Measurements from ENCODE around the gene FKTN.
"Not testable (repeated sequence)": the region's sequence is repeated elsewhere in the genome, so short reads cannot be mapped to it uniquely, and the experiment has no call there.

Gene FKTN

DNA sequence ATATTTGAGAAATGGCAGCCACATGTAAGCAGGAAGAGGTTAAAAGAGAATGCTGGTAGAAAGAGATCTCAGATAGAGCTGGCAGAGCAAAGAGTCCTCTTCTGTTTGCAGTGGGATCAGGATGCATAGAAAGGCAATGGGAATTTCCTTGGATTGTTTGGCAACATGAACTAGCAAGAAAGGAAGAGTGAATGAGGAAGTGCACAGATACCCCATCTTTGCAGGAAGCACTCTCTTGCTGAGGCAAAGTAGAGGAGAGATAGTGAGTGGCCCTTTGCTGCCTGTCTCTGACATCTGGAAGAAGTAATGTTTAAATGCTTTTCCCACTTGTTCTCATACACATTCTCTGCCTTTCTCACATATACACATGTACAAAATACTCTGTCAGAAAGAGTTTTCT is 14.5 kb downstream of the FKTN start:
- no peak for DNase-seq
- TF ChIP-seq POLR2A (IDR thresholded peaks at IDR 0.05; ENCODE audit: low read length) (no peak), GATA1 (IDR thresholded peaks at IDR 0.05; ENCODE audit: low read depth, low read length) (no peak)

DNA sequence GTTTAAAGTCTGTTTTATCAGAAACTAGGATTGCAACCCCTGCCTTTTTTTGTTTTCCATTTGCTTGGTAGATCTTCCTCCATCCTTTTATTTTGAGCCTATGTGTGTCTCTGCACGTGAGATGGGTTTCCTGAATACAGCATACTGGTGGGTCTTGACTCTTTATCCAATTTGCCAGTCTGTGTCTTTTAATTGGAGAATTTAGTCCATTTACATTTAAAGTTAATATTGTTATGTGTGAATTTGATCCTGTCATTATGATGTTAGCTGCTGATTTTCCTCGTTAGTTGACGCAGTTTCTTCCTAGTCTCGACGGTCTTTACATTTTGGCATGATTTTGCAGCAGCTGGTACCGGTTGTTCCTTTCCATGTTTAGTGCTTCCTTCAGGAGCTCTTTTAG is 22.0 kb downstream of the FKTN start:
- not testable (repeated sequence) for DNase-seq

DNA sequence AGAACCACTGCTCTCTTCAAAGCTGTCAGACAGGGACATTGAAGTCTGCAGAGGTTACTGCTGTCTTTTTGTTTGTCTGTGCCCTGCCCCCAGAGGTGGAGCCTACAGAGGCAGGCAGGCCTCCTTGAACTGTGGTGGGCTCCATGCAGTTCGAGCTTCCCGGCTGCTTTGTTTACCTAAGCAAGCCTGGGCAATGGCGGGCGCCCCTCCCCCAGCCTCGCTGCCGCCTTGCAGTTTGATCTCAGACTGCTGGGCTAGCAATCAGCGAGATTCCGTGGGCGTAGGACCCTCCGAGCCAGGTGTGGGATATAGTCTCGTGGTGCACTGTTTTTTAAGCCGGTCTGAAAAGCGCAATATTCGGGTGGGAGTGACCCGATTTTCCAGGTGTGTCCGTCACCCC is 23.6 kb downstream of the FKTN start:
- not testable (repeated sequence) for DNase-seq

GRCh38 chr9:105593145-105593544 is 35.2 kb downstream of the FKTN start:
- no peak for DNase-seq
- TF ChIP-seq POLR2A (IDR thresholded peaks at IDR 0.05; ENCODE audit: low read length) (no peak), GATA1 (IDR thresholded peaks at IDR 0.05; ENCODE audit: low read depth, low read length) (no peak)

GRCh38 chr9:105608721-105609598 is 51.0 kb downstream of the FKTN start:
- peak; percentile 63 to 77 for DNase-seq
- TF ChIP-seq GATA1 (IDR thresholded peaks at IDR 0.05; ENCODE audit: low read depth, low read length) (no peak), POLR2A (IDR thresholded peaks at IDR 0.05; ENCODE audit: low read length) (no peak)

DNA sequence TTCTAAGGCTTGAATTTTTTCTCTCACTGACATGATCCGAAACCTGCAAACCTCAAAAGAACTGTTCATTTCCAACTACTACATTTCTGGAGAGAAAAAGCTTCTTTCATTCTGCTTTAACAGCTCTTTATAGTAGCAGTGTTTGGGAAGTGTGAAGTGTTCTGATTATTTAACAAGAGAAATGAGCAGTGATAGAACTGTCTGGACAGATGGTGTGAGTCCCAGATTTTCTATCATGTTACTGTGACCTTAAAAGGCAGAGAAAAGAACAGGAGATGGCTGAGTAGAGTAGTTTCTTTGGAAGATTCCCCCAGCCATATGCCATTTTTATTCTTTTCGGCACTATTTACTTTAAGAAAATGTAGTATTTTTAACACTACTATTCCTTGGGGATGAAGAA is 63.1 kb downstream of the FKTN start:
- TF ChIP-seq GATA1 (IDR thresholded peaks at IDR 0.05; ENCODE audit: low read depth, low read length) (no peak), POLR2A (IDR thresholded peaks at IDR 0.05; ENCODE audit: low read length) (no peak)
- DNase-seq = no peak

GRCh38 chr9:105625088-105625487 is 67.2 kb downstream of the FKTN start:
- TF ChIP-seq GATA1 (IDR thresholded peaks at IDR 0.05; ENCODE audit: low read depth, low read length) (no peak), POLR2A (IDR thresholded peaks at IDR 0.05; ENCODE audit: low read length) (no peak)
- no peak for DNase-seq

- TF ChIP-seq POLR2A (IDR thresholded peaks at IDR 0.05; ENCODE audit: low read length) (no peak), GATA1 (IDR thresholded peaks at IDR 0.05; ENCODE audit: low read depth, low read length) (no peak)
These were observed 74.9 kb downstream of the FKTN start for GRCh38 chr9:105632807-105633206.

DNA sequence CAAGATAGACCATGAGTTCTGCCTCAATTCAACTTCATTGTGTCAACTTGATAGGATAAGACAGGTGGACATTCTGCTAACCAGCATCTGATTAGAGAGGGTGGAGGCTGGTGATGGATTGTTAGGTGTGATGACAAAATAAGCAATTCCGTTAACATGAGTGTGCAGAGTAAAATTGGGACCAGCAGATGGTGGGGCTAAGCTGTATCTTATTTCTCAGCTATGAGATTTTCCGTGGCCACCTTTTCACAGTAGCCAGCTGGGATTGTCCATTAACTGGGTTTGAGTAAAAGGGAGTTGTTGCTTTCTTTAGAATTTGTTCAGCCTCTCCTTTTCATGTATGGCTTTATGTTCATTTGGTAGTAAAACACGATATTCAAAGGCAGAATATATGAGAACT is 75.5 kb downstream of the FKTN start:
- TF ChIP-seq GATA1 (IDR thresholded peaks at IDR 0.05; ENCODE audit: low read depth, low read length) (no peak), POLR2A (IDR thresholded peaks at IDR 0.05; ENCODE audit: low read length) (no peak)
- DNase-seq = no peak

More at GRCh38 chr9:105632807-105633206, 74.9 kb downstream of the FKTN start:
- DNase-seq = no peak

DNA sequence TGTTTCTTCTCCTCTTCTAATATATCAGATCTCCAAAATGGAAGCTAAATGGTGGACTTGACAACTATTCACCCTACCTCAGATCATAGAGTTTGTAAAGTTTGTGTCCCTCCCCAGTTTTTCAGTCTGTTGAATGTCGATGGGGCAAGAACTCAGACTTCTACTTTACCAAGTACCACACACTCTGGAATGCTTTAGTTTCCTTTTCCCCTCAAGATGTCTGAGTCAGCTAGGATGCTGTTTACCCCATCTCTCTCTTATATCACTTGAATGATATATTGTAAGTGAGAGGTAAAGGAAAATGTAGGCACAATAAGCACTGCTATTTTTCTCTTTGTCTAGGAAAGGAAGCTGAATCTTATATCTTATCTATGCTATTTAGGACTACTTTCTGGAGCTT is 78.4 kb downstream of the FKTN start:
- DNase-seq = no peak
- TF ChIP-seq POLR2A (IDR thresholded peaks at IDR 0.05; ENCODE audit: low read length) (no peak), GATA1 (IDR thresholded peaks at IDR 0.05; ENCODE audit: low read depth, low read length) (no peak)

DNA sequence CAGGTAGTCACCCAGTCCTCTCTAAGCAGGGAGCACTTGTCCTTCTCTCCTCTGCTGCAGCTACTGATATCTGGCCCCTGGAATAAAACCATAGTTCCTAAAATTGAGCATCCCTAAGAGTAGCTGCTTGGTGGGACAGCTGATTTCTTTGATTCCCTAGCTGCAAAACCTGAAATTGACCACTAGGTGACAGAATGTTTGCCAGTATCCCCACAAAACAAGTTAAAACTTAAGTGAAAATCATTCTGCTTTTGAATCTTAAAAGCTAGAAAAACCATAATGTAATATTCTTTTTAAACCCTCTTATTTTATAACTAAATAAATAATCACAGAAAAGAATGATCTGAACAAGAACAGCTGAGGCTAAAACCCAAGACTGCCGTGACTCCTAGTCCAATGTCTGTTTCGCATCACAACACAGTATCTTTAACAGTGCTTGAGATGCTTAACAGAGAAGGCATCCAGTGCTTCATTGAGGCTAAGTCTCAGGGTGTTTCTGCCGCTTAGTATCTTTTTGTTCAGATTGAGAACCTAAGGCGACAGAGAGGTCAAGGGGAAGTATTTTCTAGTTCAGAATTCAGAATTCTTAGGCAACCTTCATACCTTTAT is 80.0 kb downstream of the FKTN start:
- DNase-seq = no peak
- TF ChIP-seq POLR2A (IDR thresholded peaks at IDR 0.05; ENCODE audit: low read length) (no peak), GATA1 (IDR thresholded peaks at IDR 0.05; ENCODE audit: low read depth, low read length) (no peak)

- no peak for TF ChIP-seq GATA1 (IDR thresholded peaks at IDR 0.05; ENCODE audit: low read depth, low read length)
- TF ChIP-seq POLR2A (IDR thresholded peaks at IDR 0.05; ENCODE audit: low read length) = no peak
- DNase-seq = no peak
These were observed 82.0 kb downstream of the FKTN start for GRCh38 chr9:105639936-105640335.

DNA sequence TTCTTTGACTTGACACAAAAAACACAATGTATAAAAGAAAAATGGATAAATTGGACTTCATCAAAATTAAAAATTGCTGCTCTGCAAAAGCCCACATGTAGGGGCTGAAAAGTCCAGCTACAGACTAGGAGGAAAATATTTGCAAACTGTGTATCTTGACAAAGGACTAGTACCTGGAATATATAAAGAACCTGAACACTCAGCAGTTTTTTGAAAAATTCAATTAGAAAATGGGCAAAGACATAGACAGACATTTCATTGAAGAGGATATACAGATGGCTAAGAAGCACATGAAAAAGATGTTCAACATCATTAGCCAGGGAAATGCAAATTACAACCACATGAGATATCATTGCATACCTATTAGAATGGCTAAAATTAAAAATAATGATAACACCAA is 85.9 kb downstream of the FKTN start:
- DNase-seq = no peak
- TF ChIP-seq GATA1 (IDR thresholded peaks at IDR 0.05; ENCODE audit: low read depth, low read length) (no peak), POLR2A (IDR thresholded peaks at IDR 0.05; ENCODE audit: low read length) (no peak)

DNA sequence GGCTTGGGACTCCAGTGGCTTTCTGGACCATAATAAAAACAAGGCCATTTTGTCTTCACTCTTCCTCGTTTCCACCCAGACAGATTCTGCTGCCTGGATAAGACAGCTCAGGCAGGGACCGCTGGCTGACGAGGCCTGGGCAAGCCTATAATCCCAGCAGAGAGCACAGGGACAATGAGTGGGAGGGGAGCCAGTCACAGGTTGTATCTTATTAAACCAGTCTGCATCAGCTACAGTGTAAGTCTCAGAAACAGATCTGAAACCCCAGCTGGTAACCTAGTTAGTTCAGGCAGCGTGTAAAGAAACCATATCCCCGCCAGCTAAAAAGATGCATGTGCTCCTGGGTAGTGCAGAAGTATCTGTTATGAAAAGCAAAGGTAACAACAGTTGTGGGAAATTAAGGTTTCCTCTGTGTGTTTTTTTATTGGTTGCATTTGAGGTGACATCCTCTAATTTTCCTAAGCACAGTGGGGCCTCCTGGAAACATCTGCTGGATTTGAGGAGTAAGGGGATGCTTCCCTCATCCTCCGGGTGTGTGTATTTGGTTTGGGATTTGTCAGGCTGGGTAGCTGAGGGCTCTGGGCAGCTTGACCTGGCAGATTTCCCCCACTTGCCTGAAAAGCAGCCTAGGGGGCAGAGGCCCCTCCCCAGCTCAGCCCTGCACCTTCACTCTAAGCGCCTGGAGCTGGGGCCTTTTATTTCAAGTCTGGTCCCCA is 89.1 kb downstream of the FKTN start:
- TF ChIP-seq GATA1 (IDR thresholded peaks at IDR 0.05; ENCODE audit: low read depth, low read length) (no peak), POLR2A (IDR thresholded peaks at IDR 0.05; ENCODE audit: low read length) (no peak)
- no peak for DNase-seq

Measured in erythroblast (primary cell).